IPS-18c (cell line): ENCODE data around the gene BTBD8.

Experiments
- H3K4me3 ChIP-seq: 2 replicates; pipeline ENCODE4 v1.7.0; 2013; ENCODE audit warnings: low read depth, mild to moderate bottlenecking, low read length, moderate library complexity; ENCODE audit not compliant: insufficient read depth
- H3K9me3 ChIP-seq: one replicate; pipeline ENCODE4 v1.6.1; 2013; ENCODE audit warnings: mild to moderate bottlenecking, low read length, moderate library complexity; ENCODE audit not compliant: control insufficient read depth, insufficient read depth

The BTBD8 gene

DNA sequence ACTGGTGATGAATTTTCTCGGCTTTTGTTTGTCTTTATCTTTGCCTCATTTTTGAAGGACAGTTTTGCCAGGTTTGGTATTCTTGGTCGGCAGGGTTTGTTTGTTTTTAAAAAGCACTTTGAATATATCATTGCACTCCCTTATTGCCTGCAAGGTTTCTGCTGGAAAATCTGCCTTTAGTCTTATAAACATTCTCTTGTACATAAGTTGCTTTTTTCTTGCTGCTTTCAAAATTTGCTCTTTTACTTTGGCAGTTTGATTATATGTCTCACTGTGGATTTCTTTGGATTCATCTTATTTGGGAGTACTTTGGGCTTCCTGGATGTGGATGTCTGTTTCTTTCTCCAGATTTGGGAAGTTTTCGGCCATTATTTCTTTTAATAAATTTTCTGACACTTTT lies 79.4 kb downstream of the BTBD8 start:
- Histone ChIP-seq H3K4me3 (no peak overlapping the region), H3K9me3 (no peaks in the 10 kb centered on the region)

DNA sequence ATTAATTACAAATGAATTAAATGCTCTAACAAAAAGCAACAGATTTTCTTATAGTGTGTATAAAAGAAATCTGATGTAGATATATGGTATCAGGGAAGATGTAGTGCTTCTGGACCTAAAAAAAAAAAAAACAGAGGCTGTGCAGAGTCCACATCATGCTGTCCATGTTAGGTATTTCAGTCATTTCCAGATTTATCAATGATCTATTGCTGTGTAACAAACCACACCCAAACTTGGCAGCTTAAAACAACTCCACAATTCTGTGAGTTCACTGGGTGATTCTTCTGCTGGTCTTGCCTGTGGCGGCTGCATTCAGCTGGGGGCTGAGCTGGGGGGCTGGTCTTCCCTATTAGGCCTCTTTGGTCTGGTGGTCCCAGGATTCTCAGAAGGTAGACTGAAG lies 85.2 kb downstream of the BTBD8 start:
- no peak overlapping the region for H3K4me3 ChIP-seq
- no peaks in the 10 kb centered on the region for H3K9me3 ChIP-seq

DNA sequence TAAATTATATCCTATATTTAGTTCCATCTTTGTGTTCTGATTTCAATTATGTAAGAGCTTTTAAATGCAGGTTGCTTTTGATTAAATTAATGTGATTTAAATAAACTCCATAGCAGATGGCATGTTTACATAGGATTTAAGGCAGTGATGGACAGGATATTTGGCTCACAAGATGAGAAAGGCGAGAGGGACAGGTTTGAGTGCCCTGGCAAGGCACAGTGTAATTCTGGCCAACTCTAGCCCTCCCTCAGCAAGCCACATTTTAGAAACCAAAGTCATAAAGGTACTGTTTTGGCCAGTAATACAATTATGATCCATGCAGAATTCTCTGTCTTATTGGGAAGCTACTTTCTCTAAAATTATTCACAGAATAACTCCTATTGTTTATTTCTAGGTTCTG lies 87.0 kb downstream of the BTBD8 start:
- Histone ChIP-seq H3K9me3 (no peaks in the 10 kb centered on the region), H3K4me3 (no peak overlapping the region)

DNA sequence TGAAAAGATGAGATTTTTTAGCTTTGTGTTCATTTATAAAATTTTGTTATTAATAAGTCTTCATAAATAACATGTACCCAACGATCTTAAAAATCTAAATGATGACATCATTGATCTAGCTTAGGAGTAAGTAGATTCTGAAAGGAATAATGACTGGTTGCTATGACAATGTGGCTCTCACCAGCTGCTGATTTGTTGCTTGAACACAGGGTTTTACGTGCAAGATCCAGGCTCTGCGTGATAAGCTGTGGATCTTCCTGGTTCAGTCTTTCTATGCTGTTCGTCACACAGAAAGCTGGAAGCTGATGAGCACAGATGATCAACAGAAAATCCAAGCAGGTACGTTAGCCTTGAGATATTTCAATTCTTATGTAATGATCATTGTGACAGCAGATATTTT lies 88.5 kb downstream of the BTBD8 start:
- Histone ChIP-seq H3K4me3 (no peak overlapping the region), H3K9me3 (no peaks in the 10 kb centered on the region)

DNA sequence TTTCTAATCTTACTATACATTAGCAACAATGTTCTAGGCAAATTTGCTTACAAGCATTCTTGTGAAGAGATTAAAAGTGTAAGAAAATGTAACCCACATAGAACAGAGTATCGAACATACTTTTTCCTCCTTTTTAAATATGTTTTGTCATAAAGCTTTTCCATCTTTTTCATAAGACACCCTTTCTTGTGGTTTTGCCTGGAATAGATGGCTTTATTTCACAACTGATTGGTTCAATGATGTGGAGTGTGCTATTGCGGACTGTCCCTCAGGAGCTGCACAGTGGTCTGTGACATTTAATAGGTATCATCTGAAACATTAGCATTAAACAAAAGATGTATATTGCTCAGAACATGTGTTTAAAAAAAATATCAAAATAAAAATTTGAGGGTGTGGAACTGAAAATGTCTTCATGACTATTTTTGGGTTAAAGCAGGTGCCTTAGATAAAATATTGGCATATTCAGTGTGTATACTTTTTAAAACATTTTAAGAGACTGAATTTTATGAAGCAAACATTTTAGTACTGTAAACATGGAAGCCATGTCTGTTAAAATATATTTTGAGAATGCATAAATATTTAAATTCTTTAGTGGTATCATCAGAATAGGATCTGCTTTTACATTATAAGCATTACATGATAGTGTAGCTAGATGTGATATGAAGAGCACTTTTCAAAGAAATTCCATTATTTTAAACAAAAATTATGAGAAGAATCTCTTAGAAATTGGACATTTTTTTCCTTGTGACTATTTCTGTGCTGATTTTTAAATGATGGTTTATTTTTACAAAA lies 89.3 kb downstream of the BTBD8 start:
- no peak overlapping the region for H3K4me3 ChIP-seq
- H3K9me3 ChIP-seq: no peaks in the 10 kb centered on the region

DNA sequence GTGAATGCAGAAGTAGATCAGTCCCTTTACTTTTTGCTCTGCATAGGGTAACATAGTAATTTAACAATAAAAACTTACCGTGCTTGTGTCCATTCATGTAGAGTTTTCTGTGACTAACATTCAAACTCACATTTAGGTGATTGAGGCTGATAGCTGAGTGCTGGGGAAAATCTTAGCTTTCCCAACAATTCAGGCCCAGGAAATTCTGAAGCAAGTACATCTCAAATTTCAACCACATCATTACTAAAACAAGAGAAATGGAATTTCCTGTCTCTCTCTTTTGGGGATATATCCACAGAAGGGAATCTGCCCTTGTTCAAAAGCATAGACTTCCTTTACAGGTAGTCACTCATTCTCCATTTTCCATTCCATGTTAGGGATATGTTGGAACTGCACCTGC lies 104.5 kb downstream of the BTBD8 start:
- Histone ChIP-seq H3K9me3 (peaks cover 2% of the 10 kb centered on the region), H3K4me3 (no peak overlapping the region)

DNA sequence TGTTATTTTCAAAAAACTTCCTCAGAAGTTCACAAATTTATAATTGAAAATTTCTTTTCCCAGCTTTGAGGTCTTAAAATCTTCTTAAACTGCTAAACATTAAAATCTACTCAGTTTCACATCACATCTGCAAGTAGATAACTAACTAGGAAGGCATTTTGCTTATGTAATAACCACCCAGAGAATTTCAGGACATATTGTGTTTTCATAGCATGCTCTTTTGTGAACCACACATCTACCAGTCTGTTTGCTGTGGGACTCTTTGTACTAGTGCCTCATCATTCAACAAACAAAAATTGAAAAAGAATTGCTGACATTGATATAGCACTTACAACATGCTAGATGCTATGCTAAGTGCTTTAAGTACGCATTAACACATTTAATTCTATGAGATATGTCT lies 105.9 kb downstream of the BTBD8 start:
- Histone ChIP-seq H3K9me3 (peaks cover 2% of the 10 kb centered on the region), H3K4me3 (no peak overlapping the region)

DNA sequence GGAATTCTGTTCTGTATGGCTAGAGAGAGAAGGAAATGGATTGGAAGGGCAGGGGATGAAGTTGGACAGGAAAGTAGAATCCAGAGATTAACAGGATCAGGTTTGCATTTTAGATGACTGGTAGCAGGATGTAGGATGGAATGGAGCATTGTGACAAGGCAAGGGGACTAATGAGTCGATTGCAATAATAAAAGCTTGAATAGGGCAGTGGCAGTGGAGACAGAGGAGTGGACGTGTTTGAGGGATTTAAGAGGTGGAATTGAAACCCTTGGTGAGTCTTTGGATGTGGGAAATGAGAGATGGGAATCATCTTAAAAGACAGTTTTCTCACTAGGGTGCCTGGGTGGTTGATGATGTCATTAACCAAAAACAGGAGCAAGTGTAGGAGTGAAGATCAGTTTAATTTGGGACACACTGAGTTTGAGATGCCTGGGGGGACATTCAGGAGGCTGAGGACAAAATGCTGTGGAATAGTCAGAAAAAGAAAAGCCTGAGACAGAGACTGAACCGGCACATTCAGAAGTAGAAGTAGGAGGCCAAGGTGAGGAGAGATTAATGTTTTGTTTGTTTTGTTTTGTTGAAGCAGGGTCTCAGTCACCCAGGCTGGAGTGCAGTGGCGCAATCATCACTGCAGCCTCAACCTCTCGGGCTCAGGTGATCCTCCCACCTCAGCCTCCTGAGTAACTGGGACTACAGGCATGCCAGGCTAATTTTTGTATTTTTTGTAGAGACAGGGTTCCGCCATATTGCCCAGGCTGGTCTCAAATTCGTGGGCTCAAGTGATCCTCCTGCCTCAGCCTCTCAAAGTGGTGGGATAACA lies 108.5 kb downstream of the BTBD8 start:
- no peak overlapping the region for H3K4me3 ChIP-seq
- peaks cover 2% of the 10 kb centered on the region for H3K9me3 ChIP-seq

DNA sequence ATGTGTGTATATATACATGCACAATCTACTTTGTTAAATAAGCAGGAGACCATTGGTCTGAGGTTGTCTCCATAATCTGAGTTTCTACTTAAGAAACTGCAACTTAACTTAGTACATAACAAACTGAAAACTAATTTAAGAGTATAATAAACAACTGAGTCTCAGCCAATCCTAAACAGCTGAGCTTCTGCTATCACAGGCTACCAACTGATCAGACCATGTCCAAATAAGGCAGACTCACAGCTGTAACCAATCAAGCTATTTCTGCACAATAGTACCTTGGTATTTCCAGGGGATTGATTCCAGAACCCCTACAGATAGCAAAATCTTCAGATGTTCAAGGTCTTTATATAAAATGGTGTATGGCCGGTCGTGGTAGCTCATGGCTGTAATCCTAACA lies 111.6 kb downstream of the BTBD8 start:
- Histone ChIP-seq H3K4me3 (no peak overlapping the region), H3K9me3 (peaks cover 2% of the 10 kb centered on the region)

DNA sequence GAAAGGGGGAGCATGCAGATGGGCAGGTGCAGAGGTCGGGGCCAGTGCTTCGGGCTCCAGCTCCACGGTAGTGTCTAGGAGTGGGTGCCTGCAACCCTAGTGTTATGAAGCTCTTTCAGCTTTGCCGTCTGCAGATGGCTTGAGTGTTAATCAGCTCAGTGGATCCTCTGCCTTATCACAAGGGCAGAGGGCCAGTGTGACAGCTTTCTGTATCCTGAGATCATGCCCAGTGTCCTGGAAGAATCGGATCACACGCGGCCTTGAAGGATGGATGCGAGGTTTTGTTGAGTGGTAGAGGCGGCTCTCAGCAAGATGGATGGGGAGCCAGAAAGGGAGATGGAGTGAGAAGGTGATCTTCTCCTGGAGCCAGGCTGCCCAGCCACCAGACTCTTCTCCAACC lies 112.1 kb downstream of the BTBD8 start:
- Histone ChIP-seq H3K4me3 (no peak overlapping the region), H3K9me3 (peaks cover 2% of the 10 kb centered on the region)

DNA sequence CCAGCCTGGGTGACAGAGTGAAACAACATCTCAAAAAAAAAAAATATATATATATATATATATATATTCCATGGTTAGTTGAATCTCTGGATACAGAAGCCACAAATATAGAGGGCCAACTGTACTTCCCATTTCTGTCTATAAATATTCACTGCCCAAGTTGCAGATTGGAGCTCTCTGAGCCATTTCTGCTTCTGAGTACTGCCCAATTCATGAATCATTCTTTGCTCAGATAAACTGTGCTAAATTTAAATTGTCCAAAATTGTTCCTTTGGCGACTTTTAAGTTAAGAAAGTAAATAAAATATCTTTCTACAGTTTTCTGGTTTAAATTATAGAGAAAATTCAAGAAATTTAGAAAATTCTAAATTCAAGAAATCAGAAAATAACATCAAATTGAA lies 114.4 kb downstream of the BTBD8 start:
- H3K9me3 ChIP-seq: no peaks in the 10 kb centered on the region
- H3K4me3 ChIP-seq: no peak overlapping the region

DNA sequence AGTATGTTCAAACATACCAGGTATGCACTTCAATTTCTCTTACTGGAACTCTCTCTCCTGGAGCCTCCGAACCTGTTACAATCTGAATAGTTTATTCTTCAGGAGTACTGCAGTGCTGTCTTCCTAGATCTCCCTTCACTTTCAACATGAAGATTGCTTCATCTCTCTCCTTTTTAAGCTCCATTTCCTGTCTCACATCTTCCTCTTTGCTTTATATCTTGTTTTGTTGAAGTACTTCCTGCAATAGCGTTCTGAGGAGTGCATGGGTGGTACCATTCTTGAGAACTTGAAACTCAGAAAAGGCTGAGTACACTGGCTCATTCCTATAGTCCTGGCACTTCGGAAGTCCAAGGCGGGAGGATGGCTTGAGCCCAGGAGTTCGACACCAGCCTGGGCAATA lies 121.8 kb downstream of the BTBD8 start:
- Histone ChIP-seq H3K4me3 (no peak overlapping the region), H3K9me3 (no peaks in the 10 kb centered on the region)

DNA sequence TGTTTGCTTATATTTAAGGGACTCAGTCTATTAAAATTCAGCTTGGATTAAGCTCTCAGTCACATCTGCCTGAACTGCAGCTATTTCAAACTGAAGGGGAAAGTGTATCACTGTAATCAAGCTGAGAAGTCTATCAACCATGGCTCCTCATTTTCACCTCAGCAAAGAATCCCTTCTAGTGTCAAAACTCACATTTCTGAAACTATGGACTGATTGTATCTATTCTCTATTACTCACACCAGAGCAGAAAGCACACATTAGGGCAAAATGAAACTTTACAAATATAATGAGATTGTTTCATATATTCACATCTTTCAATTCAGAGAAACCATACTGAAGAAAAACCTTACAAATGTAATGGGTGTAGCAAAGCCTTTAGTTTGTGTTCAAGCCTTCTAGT lies 123.0 kb downstream of the BTBD8 start:
- Histone ChIP-seq H3K9me3 (no peaks in the 10 kb centered on the region), H3K4me3 (no peak overlapping the region)

DNA sequence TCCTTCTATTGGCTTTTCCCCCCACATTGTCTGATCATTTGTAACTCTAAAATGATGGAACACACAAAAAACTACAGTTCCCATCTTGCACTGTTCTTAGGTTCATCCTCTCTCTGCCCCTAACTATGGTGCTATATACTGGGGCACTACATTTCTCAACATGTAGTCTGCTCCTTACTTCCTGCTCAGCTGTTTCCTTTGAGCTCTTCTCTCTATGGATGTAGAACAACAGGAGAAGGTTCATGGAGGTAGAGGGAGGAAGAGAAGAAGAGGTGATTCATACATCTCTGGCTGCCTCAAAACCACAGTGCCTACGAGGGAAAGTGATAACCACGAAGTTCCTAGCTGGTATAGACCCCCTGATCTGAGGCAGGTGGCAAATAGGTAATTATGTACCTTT lies 130.6 kb downstream of the BTBD8 start:
- no peak overlapping the region for H3K4me3 ChIP-seq
- H3K9me3 ChIP-seq: no peaks in the 10 kb centered on the region

DNA sequence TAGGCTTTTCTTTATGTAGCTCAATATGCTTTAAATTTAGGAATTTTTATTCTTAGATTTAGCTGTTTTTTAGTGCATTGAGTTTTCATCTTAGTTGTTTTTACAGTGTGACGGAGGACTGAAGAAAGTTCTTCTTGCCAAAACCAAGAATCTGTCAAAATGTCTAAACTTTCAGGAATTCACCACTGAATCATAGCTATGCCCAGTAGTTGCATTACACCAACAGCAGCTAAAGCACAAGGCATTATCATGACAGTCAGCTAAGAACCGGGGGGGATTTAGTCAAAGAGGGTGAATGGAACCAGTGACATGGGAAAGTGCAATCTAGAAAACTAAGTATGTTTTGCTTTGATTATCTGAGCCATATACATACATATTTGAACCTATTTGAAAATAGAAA lies 131.0 kb downstream of the BTBD8 start:
- Histone ChIP-seq H3K4me3 (no peak overlapping the region), H3K9me3 (no peaks in the 10 kb centered on the region)

DNA sequence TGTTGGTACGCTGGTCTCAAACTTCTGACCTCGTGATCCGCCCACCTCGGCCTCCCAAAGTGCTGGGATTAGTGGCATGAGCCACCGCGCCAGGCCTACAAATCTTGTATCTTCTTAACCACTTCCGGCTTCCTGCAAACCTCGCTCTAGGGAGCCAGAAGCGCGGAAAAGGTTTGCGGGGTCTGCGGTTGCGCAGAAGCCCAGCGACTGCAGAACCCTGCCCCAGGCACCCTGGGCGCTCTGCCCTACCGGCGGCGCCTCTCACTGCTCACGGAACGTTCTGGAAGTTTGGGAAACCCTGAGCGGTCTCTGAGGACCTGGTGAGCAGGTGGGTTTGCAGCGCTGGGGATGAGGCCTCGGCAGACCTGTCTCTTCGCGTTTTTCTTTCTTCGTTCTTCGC lies 137.6 kb downstream of the BTBD8 start, which contains the start of gene C1orf146:
TSS of gene C1orf146 (plus strand) at position 195 of the 400 bp plus-strand sequence. CDS start 13,506 bp downstream, outside the sequence.
- Histone ChIP-seq H3K4me3 (no peak within 1 kb of the TSS), H3K9me3 (no peaks in the 10 kb centered on the region)

DNA sequence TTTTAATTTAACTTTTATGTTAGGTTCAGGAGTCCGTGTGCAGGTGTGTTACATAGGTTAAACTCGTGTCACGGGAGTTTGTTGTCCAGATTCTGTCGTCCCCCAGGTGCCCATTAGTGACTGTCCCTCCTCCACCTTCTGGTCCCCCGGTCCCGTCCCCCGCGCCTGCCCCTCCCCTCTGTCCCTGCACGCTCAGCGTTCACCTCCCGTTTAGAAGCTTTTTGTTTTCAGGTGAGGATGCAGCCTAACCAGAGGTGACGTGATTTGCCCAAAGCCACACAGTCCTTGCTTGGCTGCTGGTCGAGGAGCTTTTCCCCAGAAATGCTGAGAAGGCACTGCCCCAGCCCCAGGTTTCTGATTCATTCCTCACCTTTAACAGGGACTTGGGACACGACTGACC lies 138.4 kb downstream of the BTBD8 start:
- no peaks in the 10 kb centered on the region for H3K9me3 ChIP-seq
- H3K4me3 ChIP-seq: no peak overlapping the region

DNA sequence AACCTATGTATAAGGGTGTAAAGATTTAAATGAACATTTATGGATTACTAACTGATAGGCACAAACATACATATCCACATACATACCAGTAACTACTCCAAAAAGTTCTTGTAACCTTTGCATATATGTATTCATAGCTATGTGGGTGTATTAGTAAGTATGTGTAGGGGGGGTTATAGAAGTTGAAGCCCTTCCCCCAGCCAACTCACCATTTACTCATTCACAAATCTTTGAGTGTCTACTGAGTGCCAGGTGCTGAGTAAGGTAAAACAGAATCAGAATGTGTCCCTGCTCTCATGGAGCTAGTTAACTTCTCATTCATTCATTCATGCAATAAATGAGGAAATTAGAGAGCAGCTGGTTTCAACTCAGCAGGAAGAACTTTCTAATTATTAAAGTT lies 138.9 kb downstream of the BTBD8 start:
- H3K9me3 ChIP-seq: no peaks in the 10 kb centered on the region
- H3K4me3 ChIP-seq: no peak overlapping the region
